ENCODE measurements around the gene NHS. TPM values are rescaled to one million over a fixed set of nuclear protein-coding genes. Genes with fewer than 3 reads are reported as not detected.

Gene NHS
- total RNA-seq, 3 donors from 2014 or later: 8.5 to 11.2 (median 8.8) TPM

DNA sequence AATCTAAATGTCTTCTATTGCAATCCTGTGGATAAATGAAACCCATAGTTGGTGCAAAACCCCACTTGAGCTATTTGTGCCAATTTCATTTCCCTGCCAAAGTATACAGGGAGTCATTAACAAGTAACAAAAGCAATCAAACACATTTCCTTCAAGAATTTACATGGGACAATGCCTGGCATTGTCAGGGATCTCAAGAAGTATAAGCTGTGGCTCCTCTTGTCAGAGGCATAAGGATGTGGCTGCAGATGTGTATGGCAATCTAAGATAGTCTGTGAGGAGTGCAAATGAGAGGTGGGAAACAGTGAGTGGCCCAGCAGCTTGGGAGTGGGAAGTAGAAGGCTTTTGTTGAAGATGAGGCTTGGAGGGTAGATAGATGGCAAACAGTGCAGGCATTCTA, 304.3 kb downstream of the NHS start:
- H3K4me3 ChIP-seq: no peak overlapping the region
- TF ChIP-seq, protein P1, sequence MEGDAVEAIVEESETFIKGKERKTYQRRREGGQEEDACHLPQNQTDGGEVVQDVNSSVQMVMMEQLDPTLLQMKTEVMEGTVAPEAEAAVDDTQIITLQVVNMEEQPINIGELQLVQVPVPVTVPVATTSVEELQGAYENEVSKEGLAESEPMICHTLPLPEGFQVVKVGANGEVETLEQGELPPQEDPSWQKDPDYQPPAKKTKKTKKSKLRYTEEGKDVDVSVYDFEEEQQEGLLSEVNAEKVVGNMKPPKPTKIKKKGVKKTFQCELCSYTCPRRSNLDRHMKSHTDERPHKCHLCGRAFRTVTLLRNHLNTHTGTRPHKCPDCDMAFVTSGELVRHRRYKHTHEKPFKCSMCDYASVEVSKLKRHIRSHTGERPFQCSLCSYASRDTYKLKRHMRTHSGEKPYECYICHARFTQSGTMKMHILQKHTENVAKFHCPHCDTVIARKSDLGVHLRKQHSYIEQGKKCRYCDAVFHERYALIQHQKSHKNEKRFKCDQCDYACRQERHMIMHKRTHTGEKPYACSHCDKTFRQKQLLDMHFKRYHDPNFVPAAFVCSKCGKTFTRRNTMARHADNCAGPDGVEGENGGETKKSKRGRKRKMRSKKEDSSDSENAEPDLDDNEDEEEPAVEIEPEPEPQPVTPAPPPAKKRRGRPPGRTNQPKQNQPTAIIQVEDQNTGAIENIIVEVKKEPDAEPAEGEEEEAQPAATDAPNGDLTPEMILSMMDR (IDR thresholded peaks at IDR 0.05): no peak
- TF ChIP-seq POLR2A (IDR thresholded peaks at IDR 0.05): no peak
- no peaks in the 10 kb centered on the region for H3K9me3 ChIP-seq
- no peak for DNase-seq (ENCODE audit: low spot score in 2 of 2)
- intact Hi-C loops (cut with DNase I; ENCODE audit: low total_unique reads): no loop called here
- H3K36me3 ChIP-seq: no peaks in the 10 kb centered on the region
- H3K27ac ChIP-seq: no peak overlapping the region
- peaks cover 0 to 45% of the 10 kb centered on the region in 2 donors for H3K27me3 ChIP-seq
- no peaks in the 10 kb centered on the region for H3K4me1 ChIP-seq

DNA sequence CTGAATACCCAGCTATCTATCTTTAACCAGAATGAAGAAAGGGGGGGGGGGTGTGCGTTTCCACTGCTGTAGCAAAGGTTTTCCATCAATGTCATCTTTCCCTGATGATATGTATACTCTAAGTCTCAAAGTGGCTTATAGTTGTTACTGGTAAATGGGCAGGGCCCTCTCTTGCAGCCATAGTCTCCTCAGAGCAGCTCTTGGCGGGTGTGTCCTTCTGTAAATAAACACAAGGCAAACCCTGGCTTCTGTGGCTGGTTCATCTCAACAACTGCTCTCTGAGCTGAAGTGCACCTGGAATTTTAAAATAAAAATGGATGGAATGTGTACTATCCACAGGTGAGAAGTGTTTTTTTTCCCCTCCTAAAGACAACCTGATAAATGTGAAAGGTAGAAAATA, 304.8 kb downstream of the NHS start:
- Histone ChIP-seq H3K9me3 (no peaks in the 10 kb centered on the region), H3K27ac (no peak overlapping the region), H3K27me3 (peaks cover 0 to 47% of the 10 kb centered on the region in 2 donors), H3K4me3 (no peak overlapping the region), H3K36me3 (no peaks in the 10 kb centered on the region), H3K4me1 (no peaks in the 10 kb centered on the region)
- DNase-seq (ENCODE audit: low spot score in 2 of 2): no peak
- TF ChIP-seq POLR2AphosphoS5 (IDR thresholded peaks at IDR 0.05) (no peak), POLR2A (IDR thresholded peaks at IDR 0.05) (no peak)
- TF ChIP-seq, protein P1 (IDR thresholded peaks at IDR 0.05): no peak
- intact Hi-C loops (cut with DNase I; ENCODE audit: low total_unique reads): no loop called here

DNA sequence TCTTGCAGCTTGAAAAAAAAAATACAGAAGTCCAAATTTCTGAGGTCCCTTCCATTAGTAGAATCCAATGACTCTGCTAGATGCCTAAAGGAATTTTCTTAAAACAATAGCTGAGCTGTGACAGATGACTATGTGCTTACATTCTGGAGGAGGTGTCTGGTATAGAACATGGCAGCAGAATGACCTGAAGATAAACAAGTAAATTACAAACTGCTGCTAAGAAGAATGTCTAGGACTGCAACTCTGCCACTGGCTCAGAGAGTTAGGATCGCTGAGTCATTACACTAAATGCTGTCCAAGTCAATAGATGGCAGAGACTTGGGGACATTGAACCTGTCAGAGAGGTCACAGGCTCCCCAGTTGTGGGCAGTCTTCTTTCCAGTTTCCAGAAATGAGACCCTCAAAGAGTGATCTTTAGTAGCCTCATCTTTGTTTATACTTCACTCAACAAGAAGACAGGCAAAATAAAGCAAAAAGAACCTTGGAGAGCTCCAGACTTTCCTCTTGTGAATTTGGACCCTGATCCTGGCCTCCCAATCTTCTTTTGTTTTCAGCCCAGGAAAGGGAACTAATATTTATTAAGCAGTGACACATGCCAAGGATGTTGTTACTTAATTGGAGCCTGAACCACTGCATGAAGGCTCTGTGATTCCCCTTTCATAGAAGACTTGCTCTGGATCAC, 305.9 kb downstream of the NHS start:
- Histone ChIP-seq H3K27ac (no peak overlapping the region), H3K4me1 (no peaks in the 10 kb centered on the region), H3K36me3 (no peaks in the 10 kb centered on the region), H3K9me3 (no peaks in the 10 kb centered on the region), H3K27me3 (peaks cover 0 to 54% of the 10 kb centered on the region in 2 donors), H3K4me3 (no peak overlapping the region)
- no peak for DNase-seq (ENCODE audit: low spot score in 2 of 2)
- intact Hi-C loops (cut with DNase I; ENCODE audit: low total_unique reads): no loop called here
- TF ChIP-seq POLR2AphosphoS5 (IDR thresholded peaks at IDR 0.05): no peak
- TF ChIP-seq, protein P1 (IDR thresholded peaks at IDR 0.05): no peak
- no peak for TF ChIP-seq POLR2A (IDR thresholded peaks at IDR 0.05)

DNA sequence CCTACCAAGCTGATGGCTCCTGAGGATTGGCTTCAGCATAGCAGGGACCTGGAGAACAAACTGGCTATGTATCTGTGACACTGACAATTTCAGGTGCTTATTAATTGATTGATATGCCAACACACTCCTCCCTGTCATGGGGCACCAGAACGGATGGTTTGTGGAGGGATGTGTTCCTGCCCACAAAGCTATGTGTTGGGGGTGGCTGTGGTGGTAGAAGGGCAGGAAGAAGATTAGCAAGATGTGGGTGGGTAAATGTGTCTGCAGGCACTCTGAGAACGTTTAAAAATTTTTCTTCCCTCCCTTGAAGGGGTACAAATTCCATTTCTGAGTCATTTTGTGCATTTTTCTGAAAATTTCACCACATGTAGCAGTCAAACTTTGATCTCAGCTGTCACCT, 307.3 kb downstream of the NHS start:
- TF ChIP-seq POLR2A (IDR thresholded peaks at IDR 0.05): no peak
- no peak for TF ChIP-seq POLR2AphosphoS5 (IDR thresholded peaks at IDR 0.05)
- TF ChIP-seq, protein P1 (IDR thresholded peaks at IDR 0.05): no peak
- intact Hi-C loops (cut with DNase I; ENCODE audit: low total_unique reads): no loop called here
- Histone ChIP-seq H3K36me3 (no peaks in the 10 kb centered on the region), H3K4me3 (no peak overlapping the region), H3K27ac (no peak overlapping the region), H3K9me3 (no peaks in the 10 kb centered on the region), H3K27me3 (peaks cover 0 to 51% of the 10 kb centered on the region in 2 donors), H3K4me1 (no peaks in the 10 kb centered on the region)
- DNase-seq (ENCODE audit: low spot score in 2 of 2): no peak

DNA sequence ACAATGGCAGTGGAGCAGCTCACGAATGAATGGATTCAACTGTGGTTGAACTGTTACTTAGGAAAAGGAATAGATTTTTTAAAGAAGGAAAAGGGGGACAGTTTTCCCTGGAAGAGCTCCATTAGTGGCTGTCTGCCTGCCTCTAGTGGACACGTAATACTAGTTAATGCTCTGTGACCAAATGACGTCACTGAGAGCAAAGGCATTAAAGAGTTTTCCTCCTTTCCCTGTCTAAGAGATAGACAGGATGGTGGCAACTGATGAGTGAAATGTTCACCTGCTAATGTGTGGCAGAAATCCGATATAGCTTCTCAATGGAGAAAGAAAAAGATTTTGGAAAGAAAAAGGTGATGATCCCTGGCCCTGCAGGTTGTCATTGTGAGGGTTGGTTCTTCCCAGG, 310.0 kb downstream of the NHS start:
- TF ChIP-seq POLR2A (IDR thresholded peaks at IDR 0.05) (no peak), POLR2AphosphoS5 (IDR thresholded peaks at IDR 0.05) (no peak)
- TF ChIP-seq, protein P1 (IDR thresholded peaks at IDR 0.05): no peak
- intact Hi-C loops (cut with DNase I; ENCODE audit: low total_unique reads): no loop called here

More for the DNA sequence above, 310.0 kb downstream of the NHS start:
- no peaks in the 10 kb centered on the region for H3K36me3 ChIP-seq
- H3K27me3 ChIP-seq: peaks cover 0 to 55% of the 10 kb centered on the region in 2 donors
- no peaks in the 10 kb centered on the region for H3K4me1 ChIP-seq
- DNase-seq (ENCODE audit: low spot score in 2 of 2): no peak
- no peaks in the 10 kb centered on the region for H3K9me3 ChIP-seq
- no peak overlapping the region for H3K4me3 ChIP-seq
- H3K27ac ChIP-seq: no peak overlapping the region
